Upper lobe of left lung (tissue), 6 donors: ENCODE results near the gene HP. TPM values are rescaled to one million over a fixed set of nuclear protein-coding genes. Genes with fewer than 3 reads are reported as not detected.
A peak's percentile ranks its signal among the peaks of the same experiment; 100 is the strongest.

Experiments
- ATAC-seq, 2 donors: fragments of 200-7000 bp; cut with Tn5 transposase; one replicate each; pipeline ENCODE4 v1.9.1; 2022; ENCODE audit warnings: mild to moderate bottlenecking in 2 of 2, moderate library complexity in 2 of 2; ENCODE audit not compliant: low FRiP score in 2 of 2
- DNase-seq, 2 donors: peaks; one replicate each; pipeline ENCODE4 v3.0.0-alpha.2; 2019 to 2020
- H3K27ac ChIP-seq, 4 donors: fragments of 200-600 bp; sonication (generic); one replicate each; pipeline ENCODE4 v1.5.1; 2016 to 2019
- H3K27me3 ChIP-seq, 4 donors: fragments of 200-600 bp; sonication (generic); one replicate each; pipeline ENCODE4 v1.5.1; 2017 to 2019
- H3K36me3 ChIP-seq, 4 donors: fragments of 200-600 bp; sonication (generic); one replicate each; pipeline ENCODE4 v1.5.1; 2016 to 2019
- H3K4me1 ChIP-seq, 4 donors: fragments of 200-600 bp; sonication (generic); one replicate each; pipeline ENCODE4 v1.5.1; 2018 to 2019
- H3K4me3 ChIP-seq, 4 donors: fragments of 200-600 bp; sonication (generic); one replicate each; pipeline ENCODE4 v1.5.1; 2017 to 2019; ENCODE audit warnings: mild to moderate bottlenecking in 2 of 4, moderate library complexity in 1 of 4
- H3K9me3 ChIP-seq, 4 donors: fragments of 200-600 bp; sonication (generic); one replicate each; pipeline ENCODE4 v1.5.1; 2018 to 2019
- EP300 ChIP-seq, 4 donors: sonication (generic); formaldehyde crosslinking; IDR thresholded peaks; one replicate each; pipeline ENCODE4 v1.5.1; 2017; ENCODE audit warnings: antibody characterized with exemption in 4 of 4, control low read depth in 2 of 4
- POLR2A ChIP-seq, 4 donors: fragments of 450-650 bp; IDR thresholded peaks; one replicate each; pipeline ENCODE4 v1.5.1; 2016 to 2017; ENCODE audit warnings: antibody characterized with exemption in 4 of 4, mild to moderate bottlenecking in 2 of 4
- POLR2AphosphoS5 ChIP-seq, 2 donors: sonication (generic); formaldehyde crosslinking; IDR thresholded peaks; one replicate each; pipeline ENCODE4 v1.5.1; 2017; ENCODE audit warnings: antibody characterized with exemption in 2 of 2
- WGBS, 2 donors: methylation state at CpG; one replicate each; pipeline ENCODE4 v1.1.5; 2017 to 2018; 5-methylcytosine and 5-hydroxymethylcytosine counted together
- total RNA-seq, 6 donors: library from RNA; depleted of rRNA in 4 of 6; stranded (reverse); fragments of >200 nt in 4 of 6; gene quantifications; one replicate each; pipeline versions ENCODE4 v1.1.0 to v1.2.1, GENCODE V29; 2016 to 2021
- TF ChIP-seq, protein P1 (sequence below), 6 experiments: fragments of 450-650 bp in 4 of 6; fragments of 200-600 bp in 2 of 6; sonication (generic) in 2 of 6; IDR thresholded peaks; one replicate each; pipeline ENCODE4 v1.5.1; 2016 to 2019; ENCODE audit warnings: antibody characterized with exemption in 6 of 6
- donor health status: DM: no; HTN: no; CAD: no; lungs with moderate emphysema.
- donor health status: DM: no; HTN: yes; CAD: no; lungs with severe emphysema.

The HP gene
- total RNA-seq, 6 donors from 2014 or later, result 13.7 to 132 (median 40.0) TPM

DNA sequence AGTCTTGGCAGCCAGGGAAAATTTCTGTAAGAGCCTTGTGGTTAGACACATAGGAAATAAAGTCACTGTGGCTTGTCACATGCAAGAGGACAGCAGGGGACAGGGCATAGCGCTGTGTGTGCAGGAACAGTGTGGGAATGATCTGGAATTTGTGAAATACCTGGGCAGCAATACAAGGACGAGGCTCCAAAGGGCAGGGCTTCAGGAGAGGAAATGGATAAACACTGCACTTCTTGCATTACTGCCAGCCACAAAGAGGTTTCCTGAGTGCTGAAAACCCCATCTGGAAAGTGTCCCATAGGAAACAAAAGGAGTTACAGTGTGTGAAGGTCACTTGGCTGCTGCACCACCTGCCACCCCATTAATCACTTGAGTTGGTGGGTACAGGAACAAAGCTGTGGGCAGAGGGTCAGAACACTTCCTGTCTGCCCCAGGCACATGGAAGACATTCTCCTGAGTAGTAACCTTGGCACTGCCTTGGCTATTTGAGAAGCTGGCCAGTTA lies 12.1 kb upstream of the HP start:
- no peaks in the 10 kb centered on the region for H3K9me3 ChIP-seq
- peaks cover 0 to 4% (median 0%) of the 10 kb centered on the region in 4 donors for H3K36me3 ChIP-seq
- peak in 1 of 2 donors; percentile 53 for DNase-seq
- peak; percentile 32 to 56 for ATAC-seq
- H3K27ac ChIP-seq, result peak overlapping the region in 1 of 4 donors; percentile 9
- H3K4me1 ChIP-seq, result peaks cover 0 to 15% (median 6%) of the 10 kb centered on the region in 4 donors
- no peaks in the 10 kb centered on the region for H3K27me3 ChIP-seq
- WGBS, 2 donors, result 0 to 35% methylated on average over 2 of the region's 2 CpGs
- no peak overlapping the region for H3K4me3 ChIP-seq
- TF ChIP-seq, protein P1, sequence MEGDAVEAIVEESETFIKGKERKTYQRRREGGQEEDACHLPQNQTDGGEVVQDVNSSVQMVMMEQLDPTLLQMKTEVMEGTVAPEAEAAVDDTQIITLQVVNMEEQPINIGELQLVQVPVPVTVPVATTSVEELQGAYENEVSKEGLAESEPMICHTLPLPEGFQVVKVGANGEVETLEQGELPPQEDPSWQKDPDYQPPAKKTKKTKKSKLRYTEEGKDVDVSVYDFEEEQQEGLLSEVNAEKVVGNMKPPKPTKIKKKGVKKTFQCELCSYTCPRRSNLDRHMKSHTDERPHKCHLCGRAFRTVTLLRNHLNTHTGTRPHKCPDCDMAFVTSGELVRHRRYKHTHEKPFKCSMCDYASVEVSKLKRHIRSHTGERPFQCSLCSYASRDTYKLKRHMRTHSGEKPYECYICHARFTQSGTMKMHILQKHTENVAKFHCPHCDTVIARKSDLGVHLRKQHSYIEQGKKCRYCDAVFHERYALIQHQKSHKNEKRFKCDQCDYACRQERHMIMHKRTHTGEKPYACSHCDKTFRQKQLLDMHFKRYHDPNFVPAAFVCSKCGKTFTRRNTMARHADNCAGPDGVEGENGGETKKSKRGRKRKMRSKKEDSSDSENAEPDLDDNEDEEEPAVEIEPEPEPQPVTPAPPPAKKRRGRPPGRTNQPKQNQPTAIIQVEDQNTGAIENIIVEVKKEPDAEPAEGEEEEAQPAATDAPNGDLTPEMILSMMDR (IDR thresholded peaks at IDR 0.05), result no peak
- no peak for TF ChIP-seq POLR2A (IDR thresholded peaks at IDR 0.05)
- TF ChIP-seq EP300 (IDR thresholded peaks at IDR 0.05), result peak in 1 of 4 donors; percentile 15
- TF ChIP-seq POLR2AphosphoS5 (IDR thresholded peaks at IDR 0.05), result no peak

DNA sequence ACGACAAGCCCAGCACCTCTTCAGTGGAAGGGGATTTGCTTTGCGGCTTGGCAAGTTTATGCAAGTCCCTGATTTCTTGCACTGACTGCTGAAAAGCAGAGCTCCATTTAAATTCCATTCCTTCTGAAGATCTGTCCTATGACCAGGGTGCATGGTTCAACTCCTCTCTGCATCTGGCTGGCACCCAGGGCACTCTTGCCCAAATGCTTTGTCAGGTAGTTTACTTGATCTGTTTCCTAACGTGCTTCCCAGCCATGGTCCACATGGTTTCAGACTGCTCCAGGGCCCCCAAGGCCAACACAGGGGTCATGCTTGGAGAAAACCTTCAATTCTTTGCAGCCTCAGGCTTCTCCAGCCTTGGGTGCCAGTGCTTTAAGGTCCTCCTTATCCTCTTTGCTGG lies 11.2 kb upstream of the HP start:
- Histone ChIP-seq H3K4me1 (peaks cover 0 to 15% (median 6%) of the 10 kb centered on the region in 4 donors), H3K27me3 (no peaks in the 10 kb centered on the region), H3K9me3 (no peaks in the 10 kb centered on the region), H3K27ac (no peak overlapping the region), H3K4me3 (no peak overlapping the region), H3K36me3 (peaks cover 0 to 4% (median 0%) of the 10 kb centered on the region in 4 donors)
- WGBS, 2 donors, result 50 to 73% methylated on average over 3 of the region's 3 CpGs
- ATAC-seq (no peak), DNase-seq (no peak)
- TF ChIP-seq EP300 (IDR thresholded peaks at IDR 0.05), result no peak
- TF ChIP-seq, protein P1 (IDR thresholded peaks at IDR 0.05), result no peak
- TF ChIP-seq POLR2AphosphoS5 (IDR thresholded peaks at IDR 0.05), result no peak
- TF ChIP-seq POLR2A (IDR thresholded peaks at IDR 0.05), result no peak

DNA sequence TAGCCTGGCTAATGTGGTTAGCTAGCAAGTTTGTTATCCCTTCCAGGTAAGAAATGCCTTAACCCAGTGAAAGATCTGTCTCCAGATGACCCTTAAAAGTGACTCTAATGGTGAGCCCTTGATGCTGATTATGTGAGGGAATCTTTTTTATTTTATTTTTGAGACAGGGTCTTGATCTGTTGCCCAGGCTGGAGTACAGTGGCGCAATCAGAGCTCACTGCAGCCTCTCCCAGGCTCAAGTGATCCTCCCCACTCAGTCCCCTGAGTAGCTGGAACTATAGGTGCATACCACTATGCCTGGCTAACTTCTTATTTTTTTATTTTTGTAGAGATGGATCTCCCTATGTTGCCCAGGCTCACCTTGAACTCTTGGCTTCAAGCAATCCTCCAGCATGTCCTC lies 10.8 kb upstream of the HP start:
- whole genome bisulfite sequencing, 2 donors, result 87 to 92% methylated on average over 1 of the region's 1 CpG
- H3K4me1 ChIP-seq, result peaks cover 0 to 15% (median 6%) of the 10 kb centered on the region in 4 donors
- no peaks in the 10 kb centered on the region for H3K9me3 ChIP-seq
- no peak overlapping the region for H3K4me3 ChIP-seq
- TF ChIP-seq EP300 (IDR thresholded peaks at IDR 0.05) (no peak), POLR2A (IDR thresholded peaks at IDR 0.05) (no peak), POLR2AphosphoS5 (IDR thresholded peaks at IDR 0.05) (no peak)
- TF ChIP-seq, protein P1 (IDR thresholded peaks at IDR 0.05), result no peak
- no peak for DNase-seq
- no peak overlapping the region for H3K27ac ChIP-seq
- ATAC-seq, result no peak
- H3K36me3 ChIP-seq, result peaks cover 0 to 4% (median 0%) of the 10 kb centered on the region in 4 donors
- no peaks in the 10 kb centered on the region for H3K27me3 ChIP-seq

DNA sequence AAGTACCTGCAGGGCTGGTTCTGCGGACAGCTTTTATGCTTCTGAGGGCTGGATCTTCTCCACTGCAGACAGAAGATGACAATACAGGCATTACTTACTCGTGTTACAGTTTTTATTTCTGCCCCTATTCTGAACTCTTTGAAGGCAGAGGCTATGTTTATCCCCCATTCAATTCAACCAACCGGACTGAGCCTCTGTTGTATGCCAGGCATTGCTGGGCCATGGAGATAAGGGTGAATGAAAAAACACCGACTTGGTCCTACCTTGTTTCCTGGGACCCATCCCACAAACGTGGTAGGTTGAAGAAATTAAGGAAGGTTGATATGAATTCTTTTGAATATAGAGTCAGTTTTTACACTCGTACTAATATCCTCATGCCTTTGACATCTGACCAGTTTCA lies 10.0 kb upstream of the HP start:
- ATAC-seq, result no peak
- H3K27me3 ChIP-seq, result no peaks in the 10 kb centered on the region
- peaks cover 0 to 15% (median 6%) of the 10 kb centered on the region in 4 donors for H3K4me1 ChIP-seq
- peaks cover 0 to 4% (median 0%) of the 10 kb centered on the region in 4 donors for H3K36me3 ChIP-seq
- peaks cover 0 to 5% (median 0%) of the 10 kb centered on the region in 4 donors for H3K9me3 ChIP-seq
- H3K27ac ChIP-seq, result no peak overlapping the region
- H3K4me3 ChIP-seq, result no peak overlapping the region
- no peak for DNase-seq
- TF ChIP-seq, protein P1 (IDR thresholded peaks at IDR 0.05), result no peak
- TF ChIP-seq POLR2A (IDR thresholded peaks at IDR 0.05) (no peak), POLR2AphosphoS5 (IDR thresholded peaks at IDR 0.05) (no peak), EP300 (IDR thresholded peaks at IDR 0.05) (no peak)
- WGBS, 2 donors, result 81 to 83% methylated on average over 6 of the region's 6 CpGs

DNA sequence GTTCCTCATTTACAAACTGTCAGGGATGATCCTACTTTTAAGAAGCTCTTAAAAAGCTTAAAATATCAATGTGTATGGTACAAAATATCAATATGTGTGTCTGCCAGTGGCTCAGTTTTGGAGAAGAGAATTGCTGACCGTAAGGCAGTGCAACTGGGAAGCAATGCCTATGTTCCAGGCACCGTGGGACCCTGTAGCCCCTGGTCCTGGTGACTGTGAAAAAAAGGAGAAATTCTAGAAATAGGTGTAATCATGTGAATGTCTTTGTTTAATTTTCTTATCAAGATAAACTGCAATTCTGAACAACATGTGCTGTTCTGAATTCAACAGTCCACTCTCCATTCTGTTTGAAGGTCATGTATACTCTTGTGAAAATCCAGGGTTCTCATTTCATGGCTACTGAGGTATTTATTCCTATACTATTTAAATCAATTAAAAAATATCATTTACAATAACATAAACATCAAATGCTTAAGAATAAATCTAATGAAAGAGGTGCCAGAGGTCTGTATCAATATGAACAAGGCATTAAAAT lies 9.4 kb upstream of the HP start:
- TF ChIP-seq POLR2AphosphoS5 (IDR thresholded peaks at IDR 0.05) (no peak), POLR2A (IDR thresholded peaks at IDR 0.05) (no peak), EP300 (IDR thresholded peaks at IDR 0.05) (no peak)
- TF ChIP-seq, protein P1 (IDR thresholded peaks at IDR 0.05), result no peak
- 60 to 64% methylated on average over 2 of the region's 2 CpGs for WGBS, 2 donors
- no peak for ATAC-seq

More for the DNA sequence above, 9.4 kb upstream of the HP start:
- Histone ChIP-seq H3K27me3 (no peaks in the 10 kb centered on the region), H3K9me3 (peaks cover 0 to 6% (median 3%) of the 10 kb centered on the region in 4 donors), H3K36me3 (peaks cover 0 to 4% (median 0%) of the 10 kb centered on the region in 4 donors), H3K27ac (no peak overlapping the region), H3K4me3 (no peak overlapping the region), H3K4me1 (peaks cover 0 to 15% (median 6%) of the 10 kb centered on the region in 4 donors)
- DNase-seq, result no peak
